A673 (cell line): ENCODE data around the gene HOXA1. TPM values are rescaled to one million over a fixed set of nuclear protein-coding genes. Genes with fewer than 3 reads are reported as not detected.

Source experiments
- BruUV-seq: library from RNA; stranded (reverse); fragments of 400-500 nt; replicated peaks from 2 replicates; lab custom pipeline; 2021; lab: Mats Ljungman, UMichigan
- CTCF ChIA-PET: fragments of 300-600 bp; sonication (Branson Sonifier 250); formaldehyde crosslinking; loops from one replicate; lab custom pipeline; 2022; ENCODE audit warnings: antibody characterized with exemption; lab: Charles Lee
- POLR2A ChIA-PET: fragments of 300-600 bp; sonication (Branson Sonifier 250); formaldehyde crosslinking; loops from one replicate; lab custom pipeline; 2022; ENCODE audit warnings: antibody characterized with exemption; ENCODE audit not compliant: low non-redundant PET; lab: Charles Lee
- DNase-seq: peaks from one replicate; pipeline ENCODE4 v3.0.0-alpha.2; 2015; ENCODE audit warnings: low spot score
- H3K27ac ChIP-seq: fragments of 200-600 bp; sonication (generic); 2 replicates; pipeline ENCODE4 v1.5.1; 2016; ENCODE audit warnings: mixed run types, low read depth, mild to moderate bottlenecking, mixed read lengths, antibody characterized with exemption, low read length; ENCODE audit not compliant: poor library complexity, severe bottlenecking
- H3K27me3 ChIP-seq: fragments of 200-600 bp; sonication (generic); replicated peaks from 2 replicates; pipeline ENCODE4 v1.6.1; 2017; ENCODE audit warnings: mixed run types, low read depth, mild to moderate bottlenecking, mixed read lengths, antibody characterized with exemption, low read length; ENCODE audit not compliant: insufficient read depth, poor library complexity
- H3K36me3 ChIP-seq: fragments of 200-600 bp; sonication (generic); 2 replicates; pipeline ENCODE4 v1.6.1; 2016; ENCODE audit warnings: mixed run types, mild to moderate bottlenecking, mixed read lengths, antibody characterized with exemption, low read length; ENCODE audit not compliant: insufficient read depth, poor library complexity, severe bottlenecking
- H3K4me1 ChIP-seq: fragments of 200-600 bp; sonication (generic); 2 replicates; pipeline ENCODE4 v1.6.1; 2017; ENCODE audit warnings: mixed run types, mild to moderate bottlenecking, mixed read lengths, antibody characterized with exemption, low read length; ENCODE audit not compliant: insufficient read depth, poor library complexity, severe bottlenecking
- H3K4me3 ChIP-seq: fragments of 200-600 bp; sonication (generic); 2 replicates; pipeline ENCODE4 v1.5.1; 2016; ENCODE audit warnings: low read depth, mixed run types, mild to moderate bottlenecking, mixed read lengths, low read length; ENCODE audit not compliant: poor library complexity, severe bottlenecking
- H3K9me3 ChIP-seq: fragments of 200-600 bp; sonication (generic); 2 replicates; pipeline ENCODE4 v1.6.1; 2016; ENCODE audit warnings: mixed run types, low read depth, mild to moderate bottlenecking, mixed read lengths, antibody characterized with exemption, low read length; ENCODE audit not compliant: poor library complexity, severe bottlenecking
- CTCF ChIP-seq: fragments of 300-800, 200-600 bp; sonication (generic); conservative IDR thresholded peaks from 2 replicates; pipeline ENCODE4 v1.5.1; 2017; ENCODE audit warnings: low read depth, mild to moderate bottlenecking, antibody characterized with exemption, low read length, moderate library complexity, mixed read lengths
- EZH2 ChIP-seq: fragments of 200-600 bp; sonication (generic); IDR thresholded peaks from 2 replicates; pipeline ENCODE4 v1.6.1; 2017; ENCODE audit warnings: borderline replicate concordance, low read depth, mild to moderate bottlenecking, mixed read lengths, antibody characterized with exemption, low read length; ENCODE audit not compliant: poor library complexity, severe bottlenecking
- intact Hi-C: fragments of 100-400 bp; cut with micrococcal nuclease; formaldehyde crosslinking; loops from one replicate; pipeline ENCODE4 v1.10.0; 2022; ENCODE audit not compliant: unreplicated experiment
- total RNA-seq: library from RNA; stranded (reverse); gene quantifications from 2 replicates; pipeline ENCODE4 v1.2.3, GENCODE V29; 2021

The HOXA1 gene
- total RNA-seq, 1 experiment from 2014 or later: not detected

- Histone ChIP-seq H3K9me3 (no peaks in the 10 kb centered on the region), H3K4me1 (no peaks in the 10 kb centered on the region), H3K27ac (no peak overlapping the region), H3K4me3 (no peak overlapping the region), H3K27me3 (peaks cover 15% of the 10 kb centered on the region), H3K36me3 (no peaks in the 10 kb centered on the region)
- BruUV-seq: no TSS peak
- no peak for DNase-seq
- POLR2A ChIA-PET: no interaction called here
- TF ChIP-seq CTCF (no peak), EZH2 (no peak)
- CTCF ChIA-PET: no interaction called here
- intact Hi-C loops: no loop called here
These were observed 31.1 kb downstream of the HOXA1 start for GRCh38 chr7:27064661-27065060.

GRCh38 chr7:27064159-27064558, 31.6 kb downstream of the HOXA1 start:
- no peak for TF ChIP-seq CTCF
- TF ChIP-seq EZH2: no peak
- intact Hi-C loops: no loop called here
- CTCF ChIA-PET: no interaction called here
- Histone ChIP-seq H3K27ac (no peak overlapping the region), H3K9me3 (no peaks in the 10 kb centered on the region), H3K4me3 (no peak overlapping the region), H3K36me3 (no peaks in the 10 kb centered on the region), H3K27me3 (peaks cover 20% of the 10 kb centered on the region), H3K4me1 (no peaks in the 10 kb centered on the region)
- POLR2A ChIA-PET: no interaction called here
- no peak for DNase-seq
- BruUV-seq: no TSS peak

GRCh38 chr7:27062946-27063345, 32.9 kb downstream of the HOXA1 start:
- intact Hi-C loops: no loop called here
- no TSS peak for BruUV-seq
- POLR2A ChIA-PET: interaction anchor here (0.7 kb wide), 1 partner anchor 11 kb away, joined by 4 read pairs; no protein-coding TSS in a partner anchor

More at GRCh38 chr7:27062946-27063345, 32.9 kb downstream of the HOXA1 start:
- peaks cover 22% of the 10 kb centered on the region for H3K27me3 ChIP-seq
- no peak overlapping the region for H3K4me3 ChIP-seq
- TF ChIP-seq CTCF: no peak
- no peak for TF ChIP-seq EZH2
- CTCF ChIA-PET: no interaction called here
- H3K9me3 ChIP-seq: no peaks in the 10 kb centered on the region
- no peaks in the 10 kb centered on the region for H3K36me3 ChIP-seq
- no peak overlapping the region for H3K27ac ChIP-seq
- H3K4me1 ChIP-seq: no peaks in the 10 kb centered on the region
- no peak for DNase-seq
